PC-3 (cell line): Measurements from ENCODE around the gene LTF.

ENCODE experiments used
- EZH2 ChIP-seq: fragments of 300-600 bp; sonication (generic); IDR thresholded peaks from one replicate; pipeline ENCODE4 v1.6.1; 2017; ENCODE audit warnings: antibody characterized with exemption, mild to moderate bottlenecking, low read length; ENCODE audit not compliant: unreplicated experiment
- TF ChIP-seq, protein P1 (sequence below): fragments of 300-600 bp; sonication (generic); conservative IDR thresholded peaks from 2 replicates; pipeline ENCODE4 v1.5.1; 2017; ENCODE audit warnings: antibody characterized with exemption, low read depth, mild to moderate bottlenecking, low read length

DNA sequence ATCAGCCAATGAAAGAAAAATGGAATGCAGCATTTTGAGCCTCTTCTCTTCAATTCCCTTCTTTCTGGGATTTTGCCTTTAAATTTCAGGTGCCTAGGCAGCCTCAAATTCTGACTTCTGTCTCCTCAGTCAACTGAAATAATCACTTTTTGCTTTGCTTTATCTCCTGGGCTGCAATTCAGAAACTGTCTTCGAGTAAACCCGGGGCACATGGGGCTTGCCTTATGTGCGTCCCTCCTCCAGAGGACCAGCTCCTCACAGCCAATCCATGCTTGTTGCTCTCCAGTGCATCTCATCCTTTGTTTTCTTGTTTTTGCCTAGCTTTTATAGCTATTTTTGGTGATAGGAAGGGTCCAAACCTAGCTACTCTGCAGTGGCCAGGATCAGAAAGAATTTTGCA is 41.8 kb upstream of the LTF start:
- TF ChIP-seq EZH2: no peak
- TF ChIP-seq, protein P1, sequence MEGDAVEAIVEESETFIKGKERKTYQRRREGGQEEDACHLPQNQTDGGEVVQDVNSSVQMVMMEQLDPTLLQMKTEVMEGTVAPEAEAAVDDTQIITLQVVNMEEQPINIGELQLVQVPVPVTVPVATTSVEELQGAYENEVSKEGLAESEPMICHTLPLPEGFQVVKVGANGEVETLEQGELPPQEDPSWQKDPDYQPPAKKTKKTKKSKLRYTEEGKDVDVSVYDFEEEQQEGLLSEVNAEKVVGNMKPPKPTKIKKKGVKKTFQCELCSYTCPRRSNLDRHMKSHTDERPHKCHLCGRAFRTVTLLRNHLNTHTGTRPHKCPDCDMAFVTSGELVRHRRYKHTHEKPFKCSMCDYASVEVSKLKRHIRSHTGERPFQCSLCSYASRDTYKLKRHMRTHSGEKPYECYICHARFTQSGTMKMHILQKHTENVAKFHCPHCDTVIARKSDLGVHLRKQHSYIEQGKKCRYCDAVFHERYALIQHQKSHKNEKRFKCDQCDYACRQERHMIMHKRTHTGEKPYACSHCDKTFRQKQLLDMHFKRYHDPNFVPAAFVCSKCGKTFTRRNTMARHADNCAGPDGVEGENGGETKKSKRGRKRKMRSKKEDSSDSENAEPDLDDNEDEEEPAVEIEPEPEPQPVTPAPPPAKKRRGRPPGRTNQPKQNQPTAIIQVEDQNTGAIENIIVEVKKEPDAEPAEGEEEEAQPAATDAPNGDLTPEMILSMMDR: no peak
